Activated naive CD4-positive, alpha-beta T cell treated with anti-CD3 and anti-CD28 coated beads, Interleukin-2, amount 50 U/mL, for 72 hours (primary cell): Measurements from ENCODE around the gene ZBTB43. TPM values are rescaled to one million over a fixed set of nuclear protein-coding genes. Genes with fewer than 3 reads are reported as not detected.

Experiments
- ATAC-seq, 2 donors: fragments of 150-1000 bp; cut with Tn5 transposase; 2 replicates each; pipeline ENCODE4 v1.10.0; 2021; ENCODE audit warnings: mild to moderate bottlenecking in 2 of 2, moderate library complexity in 2 of 2
- DNase-seq, 2 donors: peaks; one replicate each; pipeline ENCODE4 v3.0.0; 2021 to 2022; ENCODE audit warnings: low spot score in 2 of 2
- H3K27ac Mint-ChIP-seq, 2 donors: one replicate each; pipeline ENCODE4 v1.8.0; 2022; ENCODE audit warnings: mild to moderate bottlenecking in 2 of 2, mixed read lengths in 2 of 2
- H3K36me3 Mint-ChIP-seq, 2 donors: one replicate each; pipeline ENCODE4 v1.8.0; 2022; ENCODE audit warnings: mixed read lengths in 2 of 2
- H3K9me3 Mint-ChIP-seq, 2 donors: one replicate each; pipeline ENCODE4 v1.8.0; 2022; ENCODE audit warnings: mixed read lengths in 2 of 2
- total RNA-seq, 2 donors: library from RNA; stranded (reverse); gene quantifications; one replicate each; pipeline ENCODE4 v1.2.3, GENCODE V29; 2022

The ZBTB43 gene
- total RNA-seq, 2 donors from 2014 or later, result 19.5 to 51.4 TPM

- DNase-seq (no peak), ATAC-seq (no peak)
- no peak overlapping the region for H3K27ac Mint-ChIP-seq
- H3K9me3 Mint-ChIP-seq, result no peaks in the 10 kb centered on the region
- H3K36me3 Mint-ChIP-seq, result no peaks in the 10 kb centered on the region
Measured at GRCh38 chr9:126883636-126884035, 78.8 kb downstream of the ZBTB43 start.

- Mint-ChIP-seq H3K27ac (no peak overlapping the region), H3K36me3 (no peaks in the 10 kb centered on the region), H3K9me3 (no peaks in the 10 kb centered on the region)
- ATAC-seq (no peak), DNase-seq (no peak)
Measured at GRCh38 chr9:126885131-126885641, 80.3 kb downstream of the ZBTB43 start.

- H3K27ac Mint-ChIP-seq, result no peak overlapping the region
- ATAC-seq (no peak), DNase-seq (no peak)
- H3K9me3 Mint-ChIP-seq, result no peaks in the 10 kb centered on the region
- no peaks in the 10 kb centered on the region for H3K36me3 Mint-ChIP-seq
Measured at GRCh38 chr9:126886034-126886822, 81.4 kb downstream of the ZBTB43 start.

- DNase-seq (no peak), ATAC-seq (no peak)
- Mint-ChIP-seq H3K36me3 (no peaks in the 10 kb centered on the region), H3K9me3 (no peaks in the 10 kb centered on the region), H3K27ac (peak overlapping the region in 1 of 2 donors; percentile 77)
Measured at GRCh38 chr9:126886897-126887296, 82.1 kb downstream of the ZBTB43 start.

Other genes with a start within 250 kb of the ZBTB43 start
- not detected for gene LMX1B, start 191.1 kb upstream of the ZBTB43 start, total RNA-seq
- 10 to 100 TPM in 1 of 2 donors, 1 to 10 TPM in 1; 5.2 to 15.9 TPM for gene ZBTB34, start 55.6 kb downstream of the ZBTB43 start, total RNA-seq
- 10 to 100 TPM in 1 of 2 donors, 1 to 10 TPM in 1; 1.4 to 13.8 TPM for gene RALGPS1, start 109.7 kb downstream of the ZBTB43 start, total RNA-seq